HT1080 (cell line): Measurements from ENCODE around the gene TRPM2. TPM values are rescaled to one million over a fixed set of nuclear protein-coding genes. Genes with fewer than 3 reads are reported as not detected.

Experiments
- DNase-seq: peaks from one replicate; pipeline ENCODE4 v3.0.0-alpha.2; 2015; ENCODE audit warnings: low read depth
- total RNA-seq: library from RNA; depleted of rRNA; stranded (reverse); fragments of >200 nt; shearing (Covaris generic); gene quantifications from 2 replicates; pipeline ENCODE4 v1.2.3, GENCODE V29; 2014

Gene TRPM2
- total RNA-seq, 1 experiment from 2014 or later = 1.4 TPM

- no peak for DNase-seq
These were observed 74.1 kb downstream of the TRPM2 start for GRCh38 chr21:44427241-44428120.

- no peak for DNase-seq
These were observed 75.0 kb downstream of the TRPM2 start for GRCh38 chr21:44428281-44428960.

GRCh38 chr21:44429894-44430293, 76.5 kb downstream of the TRPM2 start:
- no peak for DNase-seq

GRCh38 chr21:44431300-44431699, 77.9 kb downstream of the TRPM2 start:
- no peak for DNase-seq

- no peak for DNase-seq
These were observed 79.7 kb downstream of the TRPM2 start for GRCh38 chr21:44432841-44433790.

- DNase-seq = no peak
These were observed 80.6 kb downstream of the TRPM2 start for GRCh38 chr21:44433791-44434567.

- no peak for DNase-seq
These were observed 81.1 kb downstream of the TRPM2 start for GRCh38 chr21:44434568-44434925.

- DNase-seq = no peak
These were observed 81.7 kb downstream of the TRPM2 start for GRCh38 chr21:44434936-44435635.

- DNase-seq = no peak
These were observed 82.7 kb downstream of the TRPM2 start for GRCh38 chr21:44436111-44436611.

GRCh38 chr21:44436958-44437357, 83.5 kb downstream of the TRPM2 start:
- no peak for DNase-seq

- DNase-seq = no peak
These were observed 83.9 kb downstream of the TRPM2 start for GRCh38 chr21:44437371-44437695.

- no peak for DNase-seq
These were observed 84.4 kb downstream of the TRPM2 start for GRCh38 chr21:44437696-44438431.

- DNase-seq = no peak
These were observed 85.2 kb downstream of the TRPM2 start for GRCh38 chr21:44438531-44439210.

GRCh38 chr21:44439211-44439600, 85.8 kb downstream of the TRPM2 start:
- no peak for DNase-seq

- no peak for DNase-seq
These were observed 87.0 kb downstream of the TRPM2 start for GRCh38 chr21:44440241-44441040.

- no peak for DNase-seq
These were observed 87.6 kb downstream of the TRPM2 start for GRCh38 chr21:44441041-44441400.

GRCh38 chr21:44441581-44442265, 88.3 kb downstream of the TRPM2 start:
- no peak for DNase-seq
